HG02678 (cell line): Measurements from ENCODE around the gene VIPAS39.

Experiments
- ATAC-seq: cut with Tn5 transposase; IDR thresholded peaks from one replicate; pipeline ENCODE4 v1.9.1; 2021; ENCODE audit warnings: mild to moderate bottlenecking, moderate library complexity; ENCODE audit not compliant: unreplicated experiment

The VIPAS39 gene

GRCh38 chr14:77407158-77407557 lies 50.2 kb downstream of the VIPAS39 start:
- ATAC-seq, result no peak

GRCh38 chr14:77406718-77407117 lies 50.7 kb downstream of the VIPAS39 start:
- no peak for ATAC-seq

GRCh38 chr14:77406086-77406485 lies 51.3 kb downstream of the VIPAS39 start:
- no peak for ATAC-seq

GRCh38 chr14:77403768-77404167 lies 53.6 kb downstream of the VIPAS39 start:
- no peak for ATAC-seq

GRCh38 chr14:77400216-77400615 lies 57.2 kb downstream of the VIPAS39 start:
- no peak for ATAC-seq

- no peak for ATAC-seq
Observed at GRCh38 chr14:77390188-77390587, 67.2 kb downstream of the VIPAS39 start.

- no peak for ATAC-seq
Observed at GRCh38 chr14:77378701-77379100, 78.7 kb downstream of the VIPAS39 start.

GRCh38 chr14:77377502-77377844 lies 79.9 kb downstream of the VIPAS39 start:
- ATAC-seq, result no peak

- ATAC-seq, result peak; percentile 86
Observed at GRCh38 chr14:77376771-77377501, 80.5 kb downstream of the VIPAS39 start, which contains the start of the genes SAMD15 and TMED8. TSS of gene SAMD15 (plus strand) at chr14:77377379. CDS start at chr14:77377419, 40 bp downstream. TSS of gene TMED8 (minus strand) at chr14:77377094. CDS start at chr14:77377053, 41 bp downstream.
